ENCODE data around the gene WDR1. TPM values are rescaled to one million over a fixed set of nuclear protein-coding genes. Genes with fewer than 3 reads are reported as not detected.

Gene WDR1
- total RNA-seq, 2 donors from 2014 or later: 437 to 476 TPM

GRCh38 chr4:10161146-10161545, 44.5 kb upstream of the WDR1 start:
- Histone ChIP-seq H3K27me3 (no peaks in the 10 kb centered on the region), H3K9ac (ENCODE audit: low read depth in 2 of 2, low read length in 2 of 2) (no peak overlapping the region), H3K4me1 (peaks cover 6% of the 10 kb centered on the region), H3K36me3 (no peaks in the 10 kb centered on the region), H3K27ac (no peak overlapping the region), H3K9me3 (no peaks in the 10 kb centered on the region), H3K4me3 (no peak overlapping the region)
- no peak for TF ChIP-seq CTCF (IDR thresholded peaks at IDR 0.05)
- no peak for DNase-seq
- intact Hi-C loops (cut with DNase I): loop anchor here (10.0 kb wide), 1 partner anchor 244 kb away; no protein-coding TSS in a partner anchor

GRCh38 chr4:10160281-10160856, 43.8 kb upstream of the WDR1 start:
- peak; percentile 25 for TF ChIP-seq CTCF (IDR thresholded peaks at IDR 0.05)
- intact Hi-C loops (cut with DNase I): loop anchor here (10.0 kb wide), 1 partner anchor 244 kb away; no protein-coding TSS in a partner anchor
- no peaks in the 10 kb centered on the region for H3K27me3 ChIP-seq

GRCh38 chr4:10159671-10160070, 43.1 kb upstream of the WDR1 start:
- intact Hi-C loops (cut with DNase I): loop anchor here (10.0 kb wide), 1 partner anchor 245 kb away; no protein-coding TSS in a partner anchor
- H3K4me1 ChIP-seq: peaks cover 6% of the 10 kb centered on the region
- H3K9me3 ChIP-seq: no peaks in the 10 kb centered on the region
- DNase-seq: no peak
- H3K27ac ChIP-seq: no peak overlapping the region
- no peaks in the 10 kb centered on the region for H3K27me3 ChIP-seq
- H3K4me3 ChIP-seq: no peak overlapping the region
- no peak for TF ChIP-seq CTCF (IDR thresholded peaks at IDR 0.05)
- H3K36me3 ChIP-seq: no peaks in the 10 kb centered on the region
- no peak overlapping the region for H3K9ac ChIP-seq (ENCODE audit: low read depth in 2 of 2, low read length in 2 of 2)

More at GRCh38 chr4:10160281-10160856, 43.8 kb upstream of the WDR1 start:
- H3K9me3 ChIP-seq: no peaks in the 10 kb centered on the region
- H3K27ac ChIP-seq: no peak overlapping the region
- DNase-seq: no peak
- H3K4me3 ChIP-seq: no peak overlapping the region
- H3K36me3 ChIP-seq: no peaks in the 10 kb centered on the region
- peaks cover 6% of the 10 kb centered on the region for H3K4me1 ChIP-seq
- H3K9ac ChIP-seq (ENCODE audit: low read depth in 2 of 2, low read length in 2 of 2): no peak overlapping the region

- intact Hi-C loops (cut with DNase I): no loop called here
- no peak for DNase-seq
- H3K4me3 ChIP-seq: no peak overlapping the region
Measured at GRCh38 chr4:10158333-10158942, 41.8 kb upstream of the WDR1 start.

More at GRCh38 chr4:10158333-10158942, 41.8 kb upstream of the WDR1 start:
- no peaks in the 10 kb centered on the region for H3K9me3 ChIP-seq
- no peak overlapping the region for H3K9ac ChIP-seq (ENCODE audit: low read depth in 2 of 2, low read length in 2 of 2)
- peaks cover 6% of the 10 kb centered on the region for H3K4me1 ChIP-seq
- no peak for TF ChIP-seq CTCF (IDR thresholded peaks at IDR 0.05)
- no peaks in the 10 kb centered on the region for H3K36me3 ChIP-seq
- no peak overlapping the region for H3K27ac ChIP-seq
- no peaks in the 10 kb centered on the region for H3K27me3 ChIP-seq

All from colonic mucosa (tissue), 4 donors.